HUES48 (cell line): ENCODE results near the gene ALOX5AP.

Experiments used
- H3K27ac ChIP-seq: one replicate; pipeline ENCODE4 v1.7.0; 2013; ENCODE audit warnings: low read depth, low read length, inconsistent platforms
- H3K27me3 ChIP-seq: 2 replicates; pipeline ENCODE4 v1.6.1; 2013; ENCODE audit warnings: mild to moderate bottlenecking, low read length; ENCODE audit not compliant: control insufficient read depth, insufficient read depth
- H3K36me3 ChIP-seq: 2 replicates; pipeline ENCODE4 v1.6.1; 2013; ENCODE audit warnings: low read length; ENCODE audit not compliant: control insufficient read depth, insufficient read depth
- H3K4me1 ChIP-seq: 2 replicates; pipeline ENCODE4 v1.6.1; 2013; ENCODE audit warnings: mild to moderate bottlenecking, low read length; ENCODE audit not compliant: control insufficient read depth, insufficient read depth
- H3K4me3 ChIP-seq: 2 replicates; pipeline ENCODE4 v1.5.1; 2013; ENCODE audit warnings: mild to moderate bottlenecking, low read depth, low read length
- H3K9ac ChIP-seq: 2 replicates; pipeline ENCODE4 v1.6.1; 2013; ENCODE audit warnings: mild to moderate bottlenecking, low read depth, low read length, moderate library complexity
- H3K9me3 ChIP-seq: 2 replicates; pipeline ENCODE4 v1.6.1; 2013; ENCODE audit warnings: low read length; ENCODE audit not compliant: control insufficient read depth, insufficient read depth

The ALOX5AP gene

DNA sequence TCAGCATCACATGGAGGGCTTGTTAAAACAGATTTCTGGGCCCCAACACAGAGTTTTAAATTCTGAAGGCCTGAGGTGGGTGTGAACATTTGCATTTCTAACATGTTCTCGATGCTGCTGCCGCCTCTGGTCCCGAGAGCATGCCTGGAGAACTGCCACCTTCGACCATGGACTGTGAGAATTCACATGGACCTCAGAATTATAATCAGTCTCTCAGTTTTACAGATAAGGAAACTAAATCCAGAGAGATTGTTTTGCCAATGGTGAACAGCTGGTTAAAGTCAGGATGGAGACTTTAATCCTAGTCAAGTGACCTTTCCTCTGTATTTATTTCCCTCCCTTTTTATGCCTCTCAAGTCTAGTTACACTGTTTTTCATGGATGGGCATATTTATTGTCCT, 14.7 kb downstream of the ALOX5AP start:
- Histone ChIP-seq H3K27me3 (no peaks in the 10 kb centered on the region), H3K9me3 (no peaks in the 10 kb centered on the region), H3K27ac (no peak overlapping the region), H3K4me3 (no peak overlapping the region), H3K9ac (no peak overlapping the region), H3K4me1 (no peaks in the 10 kb centered on the region), H3K36me3 (no peaks in the 10 kb centered on the region)

DNA sequence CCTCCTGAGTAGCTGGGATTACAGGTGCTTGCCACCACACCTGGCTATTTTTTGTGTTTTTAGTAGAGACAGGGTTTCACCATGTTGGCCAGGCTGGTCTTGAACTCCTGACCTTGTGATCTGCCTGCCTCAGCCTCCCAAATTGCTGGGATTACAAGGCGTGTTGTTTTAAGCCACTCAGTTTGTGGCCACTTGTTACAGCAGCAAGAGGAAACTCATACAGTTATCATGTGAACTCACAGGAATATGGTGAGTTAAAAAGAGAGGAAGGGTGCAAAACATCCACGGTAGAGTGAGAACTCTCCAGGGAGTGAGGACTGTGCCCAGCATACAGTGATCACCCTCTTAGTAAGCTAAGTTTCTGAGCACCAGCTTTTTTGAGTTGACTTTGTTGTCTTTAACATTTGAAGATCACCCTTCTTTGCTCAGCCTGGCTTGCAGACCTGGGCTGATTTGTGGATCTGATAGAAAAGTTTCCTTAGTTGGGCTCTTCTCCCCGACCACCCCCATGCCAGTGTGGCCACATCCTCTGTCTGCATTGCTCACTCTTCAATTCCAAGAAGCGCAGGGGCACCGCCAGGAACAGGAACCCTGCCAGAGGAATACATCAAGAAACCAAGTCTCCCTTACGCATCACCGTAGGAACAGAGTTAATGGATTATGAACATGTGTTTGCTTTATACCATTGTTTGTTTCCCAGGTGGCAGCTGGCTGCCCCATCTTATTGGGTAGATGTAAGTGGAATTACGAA, 16.0 kb downstream of the ALOX5AP start:
- no peaks in the 10 kb centered on the region for H3K36me3 ChIP-seq
- H3K9me3 ChIP-seq, result no peaks in the 10 kb centered on the region
- no peaks in the 10 kb centered on the region for H3K4me1 ChIP-seq
- no peaks in the 10 kb centered on the region for H3K27me3 ChIP-seq
- H3K9ac ChIP-seq, result no peak overlapping the region
- H3K27ac ChIP-seq, result no peak overlapping the region
- no peak overlapping the region for H3K4me3 ChIP-seq

DNA sequence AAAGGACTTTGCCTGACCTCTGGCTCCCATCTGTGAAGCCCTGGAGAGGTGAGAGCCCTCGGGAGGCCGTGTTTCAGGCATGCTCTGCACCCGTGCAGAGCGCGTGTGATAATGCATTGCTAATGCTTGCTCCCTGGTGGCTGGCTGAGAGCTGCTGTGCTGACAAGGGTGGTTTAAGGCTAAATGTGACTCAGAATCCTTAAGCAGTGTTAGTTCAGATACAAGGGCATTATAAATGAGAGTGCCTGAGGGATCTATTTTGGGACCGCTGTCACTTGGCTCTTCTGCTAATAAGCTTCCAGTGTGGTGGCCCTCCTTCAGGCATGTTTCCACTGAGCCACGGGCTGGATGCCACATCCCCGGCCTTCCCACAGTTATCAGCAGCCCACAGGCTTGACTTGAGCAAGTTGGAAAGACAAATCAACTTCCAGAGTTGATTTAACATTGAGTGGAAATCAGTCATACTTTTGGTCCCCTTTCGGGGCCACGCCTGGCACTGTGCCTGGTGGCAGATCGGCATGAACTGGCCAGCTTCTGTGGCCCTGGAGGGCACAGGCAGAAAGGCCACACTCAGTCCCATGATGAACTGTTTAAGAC, 17.0 kb downstream of the ALOX5AP start:
- Histone ChIP-seq H3K36me3 (no peaks in the 10 kb centered on the region), H3K9me3 (no peaks in the 10 kb centered on the region), H3K9ac (no peak overlapping the region), H3K27ac (no peak overlapping the region), H3K4me3 (no peak overlapping the region), H3K27me3 (no peaks in the 10 kb centered on the region), H3K4me1 (no peaks in the 10 kb centered on the region)

DNA sequence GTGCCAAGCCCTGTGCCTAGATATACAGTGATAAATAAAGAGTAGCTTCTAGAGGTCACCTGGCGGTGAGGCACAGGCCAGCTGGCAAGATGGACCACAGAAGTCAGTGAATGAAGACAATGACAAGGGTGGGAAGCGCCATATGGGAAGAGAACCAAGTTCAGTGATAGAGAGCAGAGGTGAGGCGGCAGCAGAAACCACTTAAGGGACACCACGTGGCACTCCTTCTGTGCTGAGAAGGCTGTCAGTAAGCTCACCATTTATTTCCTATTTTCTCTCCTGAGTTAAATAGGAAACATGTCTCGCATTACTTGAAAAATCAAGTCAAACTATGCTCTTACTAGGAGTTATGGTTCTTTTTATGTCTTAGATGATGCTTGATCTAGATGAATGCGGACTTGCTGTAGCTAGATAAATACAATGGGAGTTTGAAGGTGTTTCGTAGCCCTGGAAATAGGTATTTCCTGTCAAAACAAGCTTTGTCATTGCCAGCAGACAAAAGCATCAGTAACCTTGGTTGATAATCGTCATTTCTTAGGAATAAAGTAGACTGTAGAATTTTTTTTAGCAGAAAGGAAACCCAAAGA, 17.8 kb downstream of the ALOX5AP start:
- H3K36me3 ChIP-seq, result no peaks in the 10 kb centered on the region
- no peaks in the 10 kb centered on the region for H3K4me1 ChIP-seq
- H3K27me3 ChIP-seq, result no peaks in the 10 kb centered on the region
- H3K4me3 ChIP-seq, result no peak overlapping the region
- H3K27ac ChIP-seq, result no peak overlapping the region
- no peak overlapping the region for H3K9ac ChIP-seq
- no peaks in the 10 kb centered on the region for H3K9me3 ChIP-seq

DNA sequence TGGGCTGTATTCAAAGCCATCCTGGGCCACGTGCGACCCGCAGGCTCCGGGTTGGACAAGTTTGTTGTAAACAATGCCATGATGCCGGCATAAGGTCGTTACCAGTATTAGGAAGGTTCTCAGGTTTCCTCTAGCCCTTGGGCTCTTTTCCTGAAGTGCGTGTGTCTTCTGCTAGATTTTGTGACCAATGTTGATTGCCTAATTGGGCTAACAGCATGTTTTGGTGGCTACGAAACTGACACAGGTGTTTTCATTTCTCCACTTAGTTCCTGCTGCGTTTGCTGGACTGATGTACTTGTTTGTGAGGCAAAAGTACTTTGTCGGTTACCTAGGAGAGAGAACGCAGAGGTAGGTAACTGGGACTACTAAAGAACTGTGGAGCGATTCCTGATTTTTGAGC, 20.3 kb downstream of the ALOX5AP start:
- H3K4me3 ChIP-seq, result no peak overlapping the region
- H3K36me3 ChIP-seq, result no peaks in the 10 kb centered on the region
- H3K9ac ChIP-seq, result no peak overlapping the region
- no peak overlapping the region for H3K27ac ChIP-seq
- H3K27me3 ChIP-seq, result no peaks in the 10 kb centered on the region
- H3K9me3 ChIP-seq, result no peaks in the 10 kb centered on the region
- no peaks in the 10 kb centered on the region for H3K4me1 ChIP-seq

DNA sequence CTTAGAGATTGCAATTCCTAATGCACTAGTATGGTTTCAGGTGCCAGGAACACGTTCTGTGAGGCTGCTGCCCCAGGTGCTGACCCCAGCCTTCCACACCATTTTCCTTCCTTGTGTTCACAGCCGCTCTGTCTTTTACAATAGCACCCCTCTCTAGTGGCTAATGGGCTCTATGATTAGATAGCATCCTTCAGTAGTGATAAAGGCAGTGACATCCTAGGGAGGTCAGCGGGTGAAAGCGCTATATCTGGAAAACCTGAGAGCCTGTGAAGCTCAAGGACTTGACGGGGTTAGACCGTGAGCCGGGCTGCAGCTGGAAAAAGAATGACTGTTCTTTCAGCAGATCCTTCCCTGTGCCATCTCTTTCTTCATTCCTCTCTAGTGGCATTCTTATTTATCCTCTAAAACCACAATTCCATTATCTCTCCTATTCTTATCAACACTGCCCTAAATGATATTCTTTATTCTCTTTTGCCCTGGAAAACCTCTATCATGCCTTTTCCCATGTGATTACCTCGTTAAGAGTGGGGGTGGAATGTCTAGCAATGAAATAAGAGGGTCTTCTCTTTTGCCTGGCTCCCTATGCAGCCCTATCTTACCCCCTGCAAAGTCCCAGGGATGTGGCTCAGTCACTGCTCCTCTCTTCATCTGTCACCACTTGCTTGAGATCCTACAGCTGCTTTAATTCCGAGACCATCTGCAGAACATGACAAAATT, 21.8 kb downstream of the ALOX5AP start:
- Histone ChIP-seq H3K9me3 (no peaks in the 10 kb centered on the region), H3K4me1 (no peaks in the 10 kb centered on the region), H3K9ac (no peak overlapping the region), H3K27me3 (no peaks in the 10 kb centered on the region), H3K27ac (no peak overlapping the region), H3K36me3 (no peaks in the 10 kb centered on the region), H3K4me3 (no peak overlapping the region)

DNA sequence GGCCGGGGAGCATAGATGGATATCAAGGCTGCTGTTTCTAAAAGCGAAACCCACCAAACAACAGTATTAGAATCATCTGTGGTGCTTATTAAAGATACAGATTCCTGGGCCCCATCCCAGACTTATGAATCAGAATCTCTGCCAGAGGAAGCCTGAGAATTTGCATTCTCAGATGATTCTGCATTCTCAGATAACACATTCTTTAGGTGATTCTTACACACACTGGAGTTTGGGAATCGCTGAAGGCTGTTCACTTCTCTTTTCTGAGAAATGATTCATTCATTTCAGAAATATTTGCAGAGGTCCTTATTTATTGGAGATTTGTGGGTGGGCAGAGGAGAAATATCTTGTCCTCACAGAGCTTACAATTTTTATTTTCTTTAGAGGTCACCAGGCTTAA, 24.4 kb downstream of the ALOX5AP start:
- no peaks in the 10 kb centered on the region for H3K27me3 ChIP-seq
- H3K9me3 ChIP-seq, result no peaks in the 10 kb centered on the region
- no peak overlapping the region for H3K9ac ChIP-seq
- H3K4me3 ChIP-seq, result no peak overlapping the region
- no peak overlapping the region for H3K27ac ChIP-seq
- no peaks in the 10 kb centered on the region for H3K36me3 ChIP-seq
- H3K4me1 ChIP-seq, result no peaks in the 10 kb centered on the region

DNA sequence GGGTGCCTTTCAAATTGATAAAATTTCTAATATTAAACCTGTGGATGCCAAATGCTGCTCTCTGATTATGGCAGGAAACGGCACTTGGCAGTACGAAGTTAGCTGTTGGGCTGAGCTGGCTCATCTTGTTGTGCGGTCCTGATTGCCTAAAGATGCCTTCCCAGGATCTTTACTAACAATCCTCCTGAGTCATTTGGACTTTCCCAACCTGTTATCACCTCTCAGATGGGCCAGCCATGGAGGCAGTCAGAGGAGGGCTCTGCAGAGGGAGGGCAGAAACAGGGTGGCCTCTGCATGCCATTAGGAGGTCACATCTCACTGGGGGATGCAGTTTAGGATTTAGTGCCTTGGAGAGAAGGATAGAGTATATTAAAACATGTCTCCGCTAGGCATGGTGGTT, 27.3 kb downstream of the ALOX5AP start:
- Histone ChIP-seq H3K27ac (no peak overlapping the region), H3K9ac (no peak overlapping the region), H3K9me3 (no peaks in the 10 kb centered on the region), H3K27me3 (no peaks in the 10 kb centered on the region), H3K4me1 (no peaks in the 10 kb centered on the region), H3K4me3 (no peak overlapping the region), H3K36me3 (no peaks in the 10 kb centered on the region)

DNA sequence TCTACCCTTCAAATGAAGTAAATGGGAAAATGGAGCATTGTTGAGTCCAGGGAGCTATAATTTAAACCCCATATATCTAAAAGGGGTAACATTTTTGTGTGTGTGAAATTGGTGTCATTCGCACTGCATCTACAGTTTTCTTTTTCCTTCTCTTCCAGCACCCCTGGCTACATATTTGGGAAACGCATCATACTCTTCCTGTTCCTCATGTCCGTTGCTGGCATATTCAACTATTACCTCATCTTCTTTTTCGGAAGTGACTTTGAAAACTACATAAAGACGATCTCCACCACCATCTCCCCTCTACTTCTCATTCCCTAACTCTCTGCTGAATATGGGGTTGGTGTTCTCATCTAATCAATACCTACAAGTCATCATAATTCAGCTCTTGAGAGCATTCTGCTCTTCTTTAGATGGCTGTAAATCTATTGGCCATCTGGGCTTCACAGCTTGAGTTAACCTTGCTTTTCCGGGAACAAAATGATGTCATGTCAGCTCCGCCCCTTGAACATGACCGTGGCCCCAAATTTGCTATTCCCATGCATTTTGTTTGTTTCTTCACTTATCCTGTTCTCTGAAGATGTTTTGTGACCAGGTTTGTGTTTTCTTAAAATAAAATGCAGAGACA, 28.6 kb downstream of the ALOX5AP start:
- Histone ChIP-seq H3K36me3 (no peaks in the 10 kb centered on the region), H3K4me1 (no peaks in the 10 kb centered on the region), H3K9me3 (no peaks in the 10 kb centered on the region), H3K27ac (no peak overlapping the region), H3K9ac (no peak overlapping the region), H3K4me3 (no peak overlapping the region), H3K27me3 (no peaks in the 10 kb centered on the region)

DNA sequence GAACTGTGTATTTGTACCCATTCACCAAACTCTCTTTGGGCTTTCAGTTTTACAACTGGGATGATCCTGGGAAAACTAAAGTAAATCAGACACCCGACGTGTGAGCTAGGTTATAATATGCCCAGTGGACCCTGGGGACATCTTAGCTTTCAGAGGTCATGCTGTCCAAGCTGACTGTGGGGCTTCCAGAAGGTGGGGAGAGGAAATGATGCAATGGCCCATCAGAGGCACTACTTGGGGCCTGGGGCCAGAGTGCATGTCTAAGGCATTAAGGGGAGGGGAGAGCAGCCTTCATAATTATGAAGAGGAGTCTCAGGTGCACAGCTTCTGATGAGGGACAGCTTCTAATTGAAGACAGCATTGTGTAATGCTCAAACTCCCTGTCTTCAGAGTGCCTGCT, 30.9 kb downstream of the ALOX5AP start:
- no peak overlapping the region for H3K4me3 ChIP-seq
- H3K9me3 ChIP-seq, result no peaks in the 10 kb centered on the region
- no peaks in the 10 kb centered on the region for H3K36me3 ChIP-seq
- H3K27ac ChIP-seq, result no peak overlapping the region
- no peaks in the 10 kb centered on the region for H3K27me3 ChIP-seq
- H3K4me1 ChIP-seq, result no peaks in the 10 kb centered on the region
- H3K9ac ChIP-seq, result no peak overlapping the region
